ENCODE results near the gene STK32A.

STK32A gene

GRCh38 chr5:147432323-147432722 is 197.5 kb downstream of the STK32A start:
- TF ChIP-seq, protein P1, sequence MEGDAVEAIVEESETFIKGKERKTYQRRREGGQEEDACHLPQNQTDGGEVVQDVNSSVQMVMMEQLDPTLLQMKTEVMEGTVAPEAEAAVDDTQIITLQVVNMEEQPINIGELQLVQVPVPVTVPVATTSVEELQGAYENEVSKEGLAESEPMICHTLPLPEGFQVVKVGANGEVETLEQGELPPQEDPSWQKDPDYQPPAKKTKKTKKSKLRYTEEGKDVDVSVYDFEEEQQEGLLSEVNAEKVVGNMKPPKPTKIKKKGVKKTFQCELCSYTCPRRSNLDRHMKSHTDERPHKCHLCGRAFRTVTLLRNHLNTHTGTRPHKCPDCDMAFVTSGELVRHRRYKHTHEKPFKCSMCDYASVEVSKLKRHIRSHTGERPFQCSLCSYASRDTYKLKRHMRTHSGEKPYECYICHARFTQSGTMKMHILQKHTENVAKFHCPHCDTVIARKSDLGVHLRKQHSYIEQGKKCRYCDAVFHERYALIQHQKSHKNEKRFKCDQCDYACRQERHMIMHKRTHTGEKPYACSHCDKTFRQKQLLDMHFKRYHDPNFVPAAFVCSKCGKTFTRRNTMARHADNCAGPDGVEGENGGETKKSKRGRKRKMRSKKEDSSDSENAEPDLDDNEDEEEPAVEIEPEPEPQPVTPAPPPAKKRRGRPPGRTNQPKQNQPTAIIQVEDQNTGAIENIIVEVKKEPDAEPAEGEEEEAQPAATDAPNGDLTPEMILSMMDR (IDR thresholded peaks at IDR 0.05; ENCODE audit: low read depth, low read length), result no peak

DNA sequence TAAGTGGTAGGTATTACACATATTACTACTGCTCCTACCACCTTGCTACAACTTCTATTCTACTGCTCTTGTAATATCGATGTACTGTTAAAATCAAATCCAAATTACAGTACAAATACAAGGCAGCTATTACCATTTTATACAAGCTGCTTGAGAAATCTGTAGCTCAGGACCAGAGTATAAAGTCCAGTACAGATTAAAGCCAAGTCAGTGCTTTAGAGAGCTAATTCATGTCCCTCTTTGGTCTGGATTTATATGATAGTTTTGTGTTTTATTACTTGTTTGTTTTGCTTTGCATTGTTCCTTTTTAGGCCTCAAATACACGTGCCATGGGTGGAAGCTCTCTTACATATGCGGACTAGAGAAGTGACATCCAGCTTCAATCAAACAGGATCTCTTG is 199.2 kb downstream of the STK32A start:
- no peak for DNase-seq (ENCODE audit: extremely low read depth, low read depth)
- TF ChIP-seq, protein P1 (IDR thresholded peaks at IDR 0.05; ENCODE audit: low read depth, low read length), result no peak

More at GRCh38 chr5:147432323-147432722, 197.5 kb downstream of the STK32A start:
- no peak for DNase-seq (ENCODE audit: extremely low read depth, low read depth)

- no peak for DNase-seq (ENCODE audit: extremely low read depth, low read depth)
- TF ChIP-seq, protein P1 (IDR thresholded peaks at IDR 0.05; ENCODE audit: low read depth, low read length), result no peak
These were observed 201.8 kb downstream of the STK32A start for GRCh38 chr5:147436596-147436995.

GRCh38 chr5:147437161-147437596 is 202.4 kb downstream of the STK32A start:
- DNase-seq (ENCODE audit: extremely low read depth, low read depth), result no peak
- TF ChIP-seq, protein P1 (IDR thresholded peaks at IDR 0.05; ENCODE audit: low read depth, low read length), result no peak

Data from AG09319 (cell line).